PFSK-1 (cell line): ENCODE results near the gene HTR4.

ENCODE experiments used
- POLR2AphosphoS5 ChIP-seq: IDR thresholded peaks from 2 replicates; pipeline ENCODE4 v1.6.1; 2012; ENCODE audit warnings: low read depth, mild to moderate bottlenecking, control low read depth, low read length, moderate library complexity
- SIN3A ChIP-seq: IDR thresholded peaks from 2 replicates; pipeline ENCODE4 v1.6.1; 2012; ENCODE audit warnings: mild to moderate bottlenecking, low read length, moderate library complexity, borderline replicate concordance; ENCODE audit not compliant: insufficient read depth

- TF ChIP-seq POLR2AphosphoS5 = no peak
- TF ChIP-seq SIN3A = no peak
Measured at GRCh38 chr5:148651528-148651927, 2.8 kb downstream of the HTR4 start.
